ENCODE measurements around the gene CHRDL2.

The CHRDL2 gene

GRCh38 chr11:74687237-74688023 lies 43.8 kb downstream of the CHRDL2 start:
- Histone ChIP-seq H3K9me2 (replicated peaks; ENCODE audit: insufficient read depth, low read length) (no peaks in the 10 kb centered on the region), H2AFZ (ENCODE audit: low read depth, low read length, severe bottlenecking) (no peak overlapping the region), H3K4me3 (ENCODE audit: insufficient read depth, low read length, poor library complexity, severe bottlenecking) (no peak overlapping the region), H3K4me2 (ENCODE audit: low read depth, low read length, poor library complexity, severe bottlenecking) (no peak overlapping the region), H3F3A (ENCODE audit: insufficient read depth) (no peaks in the 10 kb centered on the region), H3K9ac (ENCODE audit: low read length) (no peak overlapping the region), H3K27me3 (ENCODE audit: low read length) (no peaks in the 10 kb centered on the region), H3K36me3 (ENCODE audit: low read length) (no peaks in the 10 kb centered on the region), H3K27ac (ENCODE audit: low read depth, low read length) (no peak overlapping the region), H3K79me2 (ENCODE audit: insufficient read depth, low read length) (no peaks in the 10 kb centered on the region), H3K9me3 (ENCODE audit: insufficient read depth, low read length) (no peaks in the 10 kb centered on the region), H4K20me1 (ENCODE audit: low read depth, low read length) (no peaks in the 10 kb centered on the region)
- TF ChIP-seq CTCF (IDR thresholded peaks at IDR 0.05; ENCODE audit: insufficient read depth, low read length, poor library complexity, severe bottlenecking) (no peak), EZH2phosphoT487 (conservative IDR thresholded peaks at IDR 0.05; ENCODE audit: low read length) (no peak)

- H3K27ac ChIP-seq (ENCODE audit: low read depth, low read length): no peak overlapping the region
- H3K9ac ChIP-seq (ENCODE audit: low read length): no peak overlapping the region
- no peaks in the 10 kb centered on the region for H3K36me3 ChIP-seq (ENCODE audit: low read length)
- H3K9me3 ChIP-seq (ENCODE audit: insufficient read depth, low read length): no peaks in the 10 kb centered on the region
- no peaks in the 10 kb centered on the region for H3K27me3 ChIP-seq (ENCODE audit: low read length)
- H4K20me1 ChIP-seq (ENCODE audit: low read depth, low read length): no peaks in the 10 kb centered on the region
- H3F3A ChIP-seq (ENCODE audit: insufficient read depth): no peaks in the 10 kb centered on the region
- no peak overlapping the region for H3K4me2 ChIP-seq (ENCODE audit: low read depth, low read length, poor library complexity, severe bottlenecking)
- H3K79me2 ChIP-seq (ENCODE audit: insufficient read depth, low read length): no peaks in the 10 kb centered on the region
- H3K9me2 ChIP-seq (replicated peaks; ENCODE audit: insufficient read depth, low read length): no peaks in the 10 kb centered on the region
- TF ChIP-seq EZH2phosphoT487 (conservative IDR thresholded peaks at IDR 0.05; ENCODE audit: low read length) (no peak), CTCF (IDR thresholded peaks at IDR 0.05; ENCODE audit: insufficient read depth, low read length, poor library complexity, severe bottlenecking) (no peak)
- no peak overlapping the region for H2AFZ ChIP-seq (ENCODE audit: low read depth, low read length, severe bottlenecking)
- H3K4me3 ChIP-seq (ENCODE audit: insufficient read depth, low read length, poor library complexity, severe bottlenecking): no peak overlapping the region
Measured at GRCh38 chr11:74686792-74687191, 44.4 kb downstream of the CHRDL2 start.

- no peak overlapping the region for H3K27ac ChIP-seq (ENCODE audit: low read depth, low read length)
- H2AFZ ChIP-seq (ENCODE audit: low read depth, low read length, severe bottlenecking): no peak overlapping the region
- no peaks in the 10 kb centered on the region for H4K20me1 ChIP-seq (ENCODE audit: low read depth, low read length)
- H3K4me3 ChIP-seq (ENCODE audit: insufficient read depth, low read length, poor library complexity, severe bottlenecking): no peak overlapping the region
- no peak overlapping the region for H3K4me2 ChIP-seq (ENCODE audit: low read depth, low read length, poor library complexity, severe bottlenecking)
- H3K9me3 ChIP-seq (ENCODE audit: insufficient read depth, low read length): no peaks in the 10 kb centered on the region
- TF ChIP-seq EZH2phosphoT487 (conservative IDR thresholded peaks at IDR 0.05; ENCODE audit: low read length) (no peak), CTCF (IDR thresholded peaks at IDR 0.05; ENCODE audit: insufficient read depth, low read length, poor library complexity, severe bottlenecking) (no peak)
- no peak overlapping the region for H3K9ac ChIP-seq (ENCODE audit: low read length)
- no peaks in the 10 kb centered on the region for H3K79me2 ChIP-seq (ENCODE audit: insufficient read depth, low read length)
- no peaks in the 10 kb centered on the region for H3K9me2 ChIP-seq (replicated peaks; ENCODE audit: insufficient read depth, low read length)
- no peaks in the 10 kb centered on the region for H3F3A ChIP-seq (ENCODE audit: insufficient read depth)
- no peaks in the 10 kb centered on the region for H3K36me3 ChIP-seq (ENCODE audit: low read length)
- no peaks in the 10 kb centered on the region for H3K27me3 ChIP-seq (ENCODE audit: low read length)
Measured at GRCh38 chr11:74685905-74686304, 45.3 kb downstream of the CHRDL2 start.

All from SU-DHL-6 (cell line).